Measurements from ENCODE around the gene FKBP5.

GRCh38 chr6:35561113-35561512 lies 127.6 kb downstream of the FKBP5 start:
- TF ChIP-seq CTCF (IDR thresholded peaks at IDR 0.05) (no peak), EZH2 (IDR thresholded peaks at IDR 0.05; ENCODE audit: borderline replicate concordance, insufficient read depth, low read depth, low read length, poor library complexity, severe bottlenecking) (no peak)

Data from B cell (primary cell).